HepG2 (cell line): ENCODE measurements around the gene BANK1. TPM values are rescaled to one million over a fixed set of nuclear protein-coding genes. Genes with fewer than 3 reads are reported as not detected.
A peak's percentile ranks its signal among the peaks of the same experiment; 100 is the strongest.

ENCODE experiments used
- ATAC-seq: fragments of 200-7000 bp; cut with Tn5 transposase; 3 replicates; pipeline ENCODE4 v1.9.1; 2020; ENCODE audit warnings: mild to moderate bottlenecking, moderate library complexity
- BruUV-seq: library from RNA; stranded (reverse); fragments of 400-500 nt; replicated peaks from 2 replicates; lab custom pipeline; 2021; lab: Mats Ljungman, UMichigan
- CTCF ChIA-PET: fragments of 300-600 bp; formaldehyde crosslinking; extraction: SDS; loops from one replicate; lab custom pipeline; 2021; ENCODE audit warnings: low total read pairs, inconsistent platforms, low intra/inter-chr PET ratio; lab: Yijun Ruan, JAX
- POLR2A ChIA-PET: fragments of 350-600 bp; sonication (Branson Sonifier 250); formaldehyde crosslinking; loops from one replicate; lab custom pipeline; 2020; ENCODE audit warnings: antibody characterized with exemption, inconsistent platforms; lab: Yijun Ruan, JAX
- DNase-seq: peaks from one replicate; pipeline ENCODE4 v3.0.0-alpha.2; 2015; ENCODE audit warnings: low spot score
- FAIRE-seq: peaks from 3 replicates; lab custom pipeline; 2011; peaks lifted over from hg19 to GRCh38; lab: Jason Lieb, UNC
- H2AFZ ChIP-seq: one replicate; pipeline ENCODE4 v1.6.1; 2011; ENCODE audit warnings: low read length, inconsistent platforms
- H3K27ac ChIP-seq: fragments of 300-600 bp; 3 replicates; pipeline ENCODE4 v1.8.0; 2011; ENCODE audit warnings: mixed run types, mild to moderate bottlenecking, mixed read lengths, low read length, inconsistent platforms; ENCODE audit not compliant: insufficient read depth; ENCODE audit errors: extremely low read length
- H3K27me3 ChIP-seq, 2 experiments: fragments of 200-600 bp in 1 of 2; 2 replicates in 1 of 2; 3 replicates in 1 of 2; pipeline versions ENCODE4 v1.6.0 to v1.8.0; 2011; ENCODE audit warnings: low read length in 2 of 2, mild to moderate bottlenecking in 2 of 2, moderate library complexity in 2 of 2, inconsistent platforms in 1 of 2; ENCODE audit not compliant: insufficient read depth in 2 of 2, control insufficient read depth in 1 of 2
- H3K36me3 ChIP-seq, 2 experiments: fragments of 200-600 bp in 1 of 2; replicated peaks in 1 of 2; 2 replicates in 1 of 2; 3 replicates in 1 of 2; pipeline versions ENCODE4 v1.5.1 to v1.8.0; 2011; ENCODE audit warnings: low read length in 2 of 2, inconsistent platforms in 1 of 2; ENCODE audit not compliant: insufficient read depth in 2 of 2, control insufficient read depth in 1 of 2
- H3K4me1 ChIP-seq: 2 replicates; pipeline ENCODE4 v1.5.1; 2012; ENCODE audit warnings: low read length, inconsistent platforms; ENCODE audit not compliant: insufficient read depth
- H3K4me2 ChIP-seq: 2 replicates; pipeline ENCODE4 v1.6.0; 2011; ENCODE audit warnings: low read depth, low read length, inconsistent platforms
- H3K4me3 ChIP-seq, 3 experiments: fragments of 200-600 bp in 1 of 3; sonication (generic), shearing (Covaris generic) in 1 of 3; replicated peaks in 1 of 3; 2 replicates each; pipeline ENCODE4 v1.5.1; 2011 to 2016; ENCODE audit warnings: low read length in 3 of 3, inconsistent platforms in 2 of 3, low read depth in 2 of 3, mild to moderate bottlenecking in 2 of 3, control low read depth in 1 of 3, mixed read lengths in 1 of 3; ENCODE audit not compliant: insufficient read depth in 1 of 3
- H3K79me2 ChIP-seq: one replicate; pipeline ENCODE4 v1.6.1; 2011; ENCODE audit warnings: low read length, inconsistent platforms; ENCODE audit not compliant: insufficient read depth
- H3K9ac ChIP-seq: 2 replicates; pipeline ENCODE4 v1.6.0; 2011; ENCODE audit warnings: mild to moderate bottlenecking, low read depth, low read length, inconsistent platforms; ENCODE audit not compliant: insufficient read depth
- H3K9me3 ChIP-seq: 2 replicates; pipeline ENCODE4 v1.5.1; 2012; ENCODE audit warnings: mild to moderate bottlenecking, low read length
- H4K20me1 ChIP-seq: 2 replicates; pipeline ENCODE4 v1.6.0; 2011; ENCODE audit warnings: inconsistent platforms, mild to moderate bottlenecking, low read length, moderate library complexity; ENCODE audit not compliant: insufficient read depth
- ASH2L ChIP-seq: fragments of 300-600, 200-600 bp; sonication (generic); IDR thresholded peaks from 2 replicates; pipeline ENCODE4 v1.7.0; 2017; ENCODE audit warnings: low read depth, mild to moderate bottlenecking, moderate library complexity, mixed read lengths, low read length; ENCODE audit not compliant: insufficient read length
- ELF4 ChIP-seq: sonication (generic); formaldehyde crosslinking; IDR thresholded peaks from 2 replicates; pipeline ENCODE4 v1.5.0; 2020; ENCODE audit warnings: missing genetic modification reagents, mild to moderate bottlenecking, moderate library complexity, borderline replicate concordance
- GPN1 ChIP-seq: sonication (generic); formaldehyde crosslinking; IDR thresholded peaks from 2 replicates; pipeline ENCODE4 v1.5.1; 2020; ENCODE audit warnings: missing genetic modification reagents, borderline replicate concordance
- NCOA2 ChIP-seq: sonication (generic); formaldehyde crosslinking; IDR thresholded peaks from 2 replicates; pipeline ENCODE4 v1.8.0; 2022; ENCODE audit warnings: inconsistent platforms
- NFATC3 ChIP-seq: sonication (generic); formaldehyde crosslinking; IDR thresholded peaks from 2 replicates; pipeline ENCODE4 v1.5.1; 2020; ENCODE audit warnings: mild to moderate bottlenecking, missing genetic modification reagents
- SMYD3 ChIP-seq: sonication (generic); formaldehyde crosslinking; IDR thresholded peaks from 2 replicates; pipeline ENCODE4 v1.8.1; 2023; ENCODE audit warnings: mild to moderate bottlenecking, missing genetic modification reagents
- THYN1 ChIP-seq: sonication (generic); formaldehyde crosslinking; IDR thresholded peaks from 2 replicates; pipeline ENCODE4 v1.8.1; 2023; ENCODE audit warnings: low read depth, mild to moderate bottlenecking, moderate library complexity, missing genetic modification reagents, borderline replicate concordance
- U2AF1 ChIP-seq: fragments of 200-400 bp; formaldehyde crosslinking; optimal IDR thresholded peaks from 2 replicates; pipeline ENCODE3; 2017; ENCODE audit warnings: mild to moderate bottlenecking, low read depth, low read length
- YEATS4 ChIP-seq: sonication (generic); formaldehyde crosslinking; IDR thresholded peaks from 2 replicates; pipeline ENCODE4 v1.4.0; 2020; ENCODE audit warnings: missing genetic modification reagents, borderline replicate concordance
- ZFY ChIP-seq: sonication (generic); formaldehyde crosslinking; IDR thresholded peaks from 2 replicates; pipeline ENCODE4 v1.4.0; 2020; ENCODE audit warnings: missing genetic modification reagents
- ZNF180 ChIP-seq: sonication (generic); formaldehyde crosslinking; IDR thresholded peaks from 2 replicates; pipeline ENCODE4 v1.4.0; 2020; ENCODE audit warnings: low read depth, missing genetic modification reagents, borderline replicate concordance
- ZNF430 ChIP-seq: sonication (generic); formaldehyde crosslinking; IDR thresholded peaks from 2 replicates; pipeline ENCODE4 v1.9.0; 2021; ENCODE audit warnings: mild to moderate bottlenecking, missing genetic modification reagents
- ZNF614 ChIP-seq: IDR thresholded peaks from 2 replicates; pipeline ENCODE4 v1.6.1; 2018; ENCODE audit warnings: missing biosample characterization, missing genetic modification reagents, inconsistent platforms, borderline replicate concordance
- ZNF777 ChIP-seq: sonication (generic); formaldehyde crosslinking; IDR thresholded peaks from 2 replicates; pipeline ENCODE4 v1.4.0; 2020; ENCODE audit warnings: missing genetic modification reagents
- WGBS: methylation state at CpG from one replicate; pipeline ENCODE4 v1.1.6; 2017; ENCODE audit warnings: low lambda C conversion rate; 5-methylcytosine and 5-hydroxymethylcytosine counted together
- in situ Hi-C: cut with HindIII; loops from 2 replicates; pipeline ENCODE4 v1.10.0; 2017; ENCODE audit warnings: low pct_unique_long_range_greater_than_20kb; ENCODE audit not compliant: extremely low pct_ligation_motif_present
- intact Hi-C: fragments of 100-400 bp; cut with micrococcal nuclease; formaldehyde crosslinking; loops from one replicate; pipeline ENCODE4 v1.10.0; 2022; ENCODE audit not compliant: unreplicated experiment
- polyA plus RNA-seq, 8 experiments: library from polyadenylated mRNA; depleted of rRNA in 3 of 8; stranded (reverse) in 7 of 8; unstranded in 1 of 8; fragments of >200 nt; fragmentation: Illumina TruSeq in 4 of 8; extraction: Trizol in 4 of 8; gene quantifications; 2 replicates each; pipeline versions ENCODE4 v1.2.1 to v1.2.3, GENCODE V29; 2011 to 2016; ENCODE audit warnings: low read depth in 4 of 8, missing spikeins in 1 of 8, mixed read lengths in 1 of 8; ENCODE audit not compliant: insufficient read depth in 1 of 8
- total RNA-seq, 5 experiments: library from RNA; depleted of rRNA; stranded (reverse); fragments of >200 nt; fragmentation: Illumina TruSeq; extraction: Trizol; gene quantifications; 2 replicates each; pipeline ENCODE4 v1.2.3, GENCODE V29; 2016; ENCODE audit warnings: low read depth in 1 of 5
- TF ChIP-seq, protein P1 (sequence below): sonication (generic); formaldehyde crosslinking; IDR thresholded peaks from 2 replicates; pipeline ENCODE4 v1.4.0; 2020; ENCODE audit warnings: mild to moderate bottlenecking, missing genetic modification reagents
- TF ChIP-seq, protein P2 (sequence below): sonication (generic); formaldehyde crosslinking; IDR thresholded peaks from 2 replicates; pipeline ENCODE4 v1.9.0; 2022; ENCODE audit warnings: low read depth, missing genetic modification reagents
- TF ChIP-seq, protein P3 (sequence below): sonication (generic); formaldehyde crosslinking; conservative IDR thresholded peaks from 2 replicates; pipeline ENCODE4 v1.8.0; 2022; ENCODE audit warnings: mild to moderate bottlenecking, moderate library complexity, missing genetic modification reagents
- TF ChIP-seq, protein P4 (sequence below): sonication (generic); formaldehyde crosslinking; IDR thresholded peaks from 2 replicates; pipeline ENCODE4 v1.8.0; 2022; ENCODE audit warnings: missing genetic modification reagents, mild to moderate bottlenecking, borderline replicate concordance

BANK1 gene
- total and polyA plus RNA-seq, 2 of the 13 experiments (the other 11 are each of a cell fraction or from before 2014, with no cell fraction given), result 0.15 TPM; not detected in 1

DNA sequence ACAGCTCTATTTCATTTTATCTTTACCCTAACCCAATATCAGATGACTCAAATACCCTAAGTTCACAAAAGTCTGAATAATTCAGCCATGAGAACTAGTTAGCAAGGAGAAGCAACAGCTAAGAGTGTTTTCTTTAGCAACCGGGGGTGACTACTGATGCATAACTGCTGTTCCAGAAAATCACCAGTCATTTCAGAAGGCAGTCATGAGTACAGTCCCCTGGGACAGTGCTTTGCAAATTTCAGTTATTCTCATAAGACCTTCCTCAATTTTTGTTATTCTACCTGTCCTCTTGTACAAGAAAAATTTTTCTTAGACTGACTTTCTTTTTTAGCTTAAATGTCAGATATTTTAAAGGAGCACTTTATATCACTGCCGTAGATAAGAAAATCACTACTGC is 16.4 kb downstream of the BANK1 start:
- DNase-seq, result no peak
- H2AFZ ChIP-seq, result peak overlapping the region; percentile 42
- BruUV-seq, result no TSS peak
- H3K27ac ChIP-seq, result no peak overlapping the region
- H3K27me3 ChIP-seq, result no peaks in the 10 kb centered on the region
- H3K36me3 ChIP-seq, result no peaks in the 10 kb centered on the region
- no peak overlapping the region for H3K4me2 ChIP-seq
- H4K20me1 ChIP-seq, result no peaks in the 10 kb centered on the region
- WGBS, result 47% methylated on average over 2 of the region's 2 CpGs
- POLR2A ChIA-PET, result no interaction called here
- no peaks in the 10 kb centered on the region for H3K9me3 ChIP-seq
- H3K9ac ChIP-seq, result no peak overlapping the region
- no peak overlapping the region for H3K4me3 ChIP-seq
- no peaks in the 10 kb centered on the region for H3K79me2 ChIP-seq
- ATAC-seq, result no peak
- in situ Hi-C loops, result no loop called here
- intact Hi-C loops, result no loop called here
- CTCF ChIA-PET, result no interaction called here
- no peak for FAIRE-seq
- TF ChIP-seq ZFY (CRISPR knock-in tag) (no peak), ZNF777 (CRISPR knock-in tag) (no peak), YEATS4 (CRISPR knock-in tag) (no peak), THYN1 (CRISPR knock-in tag) (no peak), NFATC3 (CRISPR knock-in tag) (no peak), NCOA2 (CRISPR knock-in tag) (no peak), ASH2L (no peak), SMYD3 (CRISPR knock-in tag) (no peak), GPN1 (CRISPR knock-in tag) (no peak), ZNF430 (CRISPR knock-in tag) (no peak), ELF4 (CRISPR knock-in tag) (no peak), ZNF614 (no peak), ZNF180 (CRISPR knock-in tag) (no peak), U2AF1 (no peak)
- TF ChIP-seq, protein P1, sequence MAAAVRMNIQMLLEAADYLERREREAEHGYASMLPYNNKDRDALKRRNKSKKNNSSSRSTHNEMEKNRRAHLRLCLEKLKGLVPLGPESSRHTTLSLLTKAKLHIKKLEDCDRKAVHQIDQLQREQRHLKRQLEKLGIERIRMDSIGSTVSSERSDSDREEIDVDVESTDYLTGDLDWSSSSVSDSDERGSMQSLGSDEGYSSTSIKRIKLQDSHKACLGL (CRISPR knock-in tag), result no peak
- TF ChIP-seq, protein P2, sequence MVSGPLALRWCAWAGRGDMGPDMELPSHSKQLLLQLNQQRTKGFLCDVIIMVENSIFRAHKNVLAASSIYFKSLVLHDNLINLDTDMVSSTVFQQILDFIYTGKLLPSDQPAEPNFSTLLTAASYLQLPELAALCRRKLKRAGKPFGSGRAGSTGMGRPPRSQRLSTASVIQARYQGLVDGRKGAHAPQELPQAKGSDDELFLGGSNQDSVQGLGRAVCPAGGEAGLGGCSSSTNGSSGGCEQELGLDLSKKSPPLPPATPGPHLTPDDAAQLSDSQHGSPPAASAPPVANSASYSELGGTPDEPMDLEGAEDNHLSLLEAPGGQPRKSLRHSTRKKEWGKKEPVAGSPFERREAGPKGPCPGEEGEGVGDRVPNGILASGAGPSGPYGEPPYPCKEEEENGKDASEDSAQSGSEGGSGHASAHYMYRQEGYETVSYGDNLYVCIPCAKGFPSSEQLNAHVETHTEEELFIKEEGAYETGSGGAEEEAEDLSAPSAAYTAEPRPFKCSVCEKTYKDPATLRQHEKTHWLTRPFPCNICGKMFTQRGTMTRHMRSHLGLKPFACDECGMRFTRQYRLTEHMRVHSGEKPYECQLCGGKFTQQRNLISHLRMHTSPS, result no peak
- TF ChIP-seq, protein P3, sequence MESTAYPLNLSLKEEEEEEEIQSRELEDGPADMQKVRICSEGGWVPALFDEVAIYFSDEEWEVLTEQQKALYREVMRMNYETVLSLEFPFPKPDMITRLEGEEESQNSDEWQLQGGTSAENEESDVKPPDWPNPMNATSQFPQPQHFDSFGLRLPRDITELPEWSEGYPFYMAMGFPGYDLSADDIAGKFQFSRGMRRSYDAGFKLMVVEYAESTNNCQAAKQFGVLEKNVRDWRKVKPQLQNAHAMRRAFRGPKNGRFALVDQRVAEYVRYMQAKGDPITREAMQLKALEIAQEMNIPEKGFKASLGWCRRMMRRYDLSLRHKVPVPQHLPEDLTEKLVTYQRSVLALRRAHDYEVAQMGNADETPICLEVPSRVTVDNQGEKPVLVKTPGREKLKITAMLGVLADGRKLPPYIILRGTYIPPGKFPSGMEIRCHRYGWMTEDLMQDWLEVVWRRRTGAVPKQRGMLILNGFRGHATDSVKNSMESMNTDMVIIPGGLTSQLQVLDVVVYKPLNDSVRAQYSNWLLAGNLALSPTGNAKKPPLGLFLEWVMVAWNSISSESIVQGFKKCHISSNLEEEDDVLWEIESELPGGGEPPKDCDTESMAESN (CRISPR knock-in tag), result no peak
- TF ChIP-seq, protein P4, sequence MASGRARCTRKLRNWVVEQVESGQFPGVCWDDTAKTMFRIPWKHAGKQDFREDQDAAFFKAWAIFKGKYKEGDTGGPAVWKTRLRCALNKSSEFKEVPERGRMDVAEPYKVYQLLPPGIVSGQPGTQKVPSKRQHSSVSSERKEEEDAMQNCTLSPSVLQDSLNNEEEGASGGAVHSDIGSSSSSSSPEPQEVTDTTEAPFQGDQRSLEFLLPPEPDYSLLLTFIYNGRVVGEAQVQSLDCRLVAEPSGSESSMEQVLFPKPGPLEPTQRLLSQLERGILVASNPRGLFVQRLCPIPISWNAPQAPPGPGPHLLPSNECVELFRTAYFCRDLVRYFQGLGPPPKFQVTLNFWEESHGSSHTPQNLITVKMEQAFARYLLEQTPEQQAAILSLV (CRISPR knock-in tag), result no peak
- H3K4me1 ChIP-seq, result no peaks in the 10 kb centered on the region
